GM03348 (cell line): Measurements from ENCODE around the gene PNP.
"Not testable (repeated sequence)": the region's sequence is repeated elsewhere in the genome, so short reads cannot be mapped to it uniquely, and the experiment has no call there.

ENCODE experiments used
- DNase-seq: peaks from one replicate; pipeline ENCODE4 v3.0.0; 2012; ENCODE audit warnings: low spot score

The PNP gene

GRCh38 chr14:20469242-20469889, at the start of gene PNP:
PNP (plus strand) TSS chr14:20469406; CDS start chr14:20469525, 119 bp downstream.
- DNase-seq, result peak; percentile 96

GRCh38 chr14:20419419-20419818, 49.8 kb upstream of the PNP start:
- DNase-seq, result no peak

DNA sequence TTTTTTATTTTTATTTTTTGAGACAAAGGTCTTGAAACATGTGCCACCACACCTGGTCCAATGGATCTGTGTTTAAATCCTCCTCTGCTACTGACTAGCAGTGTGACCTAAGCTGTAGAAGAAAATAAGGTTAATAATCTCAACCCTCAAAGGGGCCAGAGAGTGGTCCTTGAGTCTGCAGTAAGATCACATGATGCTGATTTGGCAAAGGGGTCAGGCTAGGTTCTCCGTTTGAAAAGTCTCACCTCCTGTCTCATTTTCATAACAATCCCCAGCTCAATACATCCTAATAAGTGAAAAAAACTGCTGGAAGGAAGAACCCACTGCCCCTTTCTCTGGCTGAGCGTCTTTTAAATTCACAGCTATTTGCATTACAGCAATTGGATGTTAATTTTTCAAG, 47.9 kb upstream of the PNP start:
- DNase-seq, result no peak

GRCh38 chr14:20422886-20423285, 46.3 kb upstream of the PNP start:
- DNase-seq, result no peak

GRCh38 chr14:20424851-20425250, 44.4 kb upstream of the PNP start:
- DNase-seq, result no peak

DNA sequence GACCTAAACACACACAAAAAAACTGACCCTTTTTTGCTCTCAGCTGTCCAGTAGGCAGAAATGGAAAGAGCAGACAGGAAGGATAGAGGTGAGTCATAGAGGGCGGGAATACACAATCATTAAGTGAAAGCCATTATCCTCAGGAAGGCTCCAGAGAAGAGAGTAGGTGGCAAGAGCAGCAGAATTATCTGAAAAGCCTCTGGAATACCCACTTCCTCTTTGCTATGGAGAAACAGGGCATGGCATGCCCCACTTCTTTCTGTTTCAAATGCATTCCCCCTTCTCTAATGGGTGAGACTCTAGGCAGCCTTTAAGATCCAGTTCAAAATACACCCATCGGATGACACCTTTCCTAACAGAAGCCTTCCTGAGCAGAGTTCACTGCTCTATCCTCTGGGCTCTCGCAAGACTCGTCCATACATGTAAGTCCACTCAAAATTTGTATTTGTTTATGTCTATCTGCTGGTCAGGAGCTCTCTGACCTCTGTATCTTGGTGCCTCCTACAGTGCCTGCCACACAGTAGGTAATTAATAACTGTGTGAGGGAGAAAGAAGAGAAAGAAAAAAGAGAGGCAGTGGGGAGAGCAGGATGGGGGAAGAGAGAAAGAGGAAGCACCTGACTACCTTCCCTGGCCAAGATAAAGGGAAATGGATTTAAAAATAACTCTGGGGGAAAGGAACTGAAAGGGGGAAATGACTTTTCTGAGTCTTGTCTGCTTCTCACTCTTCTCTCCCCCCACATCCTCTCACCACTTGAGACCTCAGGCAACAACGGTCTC, 41.8 kb upstream of the PNP start:
- peak; percentile 66 for DNase-seq

DNA sequence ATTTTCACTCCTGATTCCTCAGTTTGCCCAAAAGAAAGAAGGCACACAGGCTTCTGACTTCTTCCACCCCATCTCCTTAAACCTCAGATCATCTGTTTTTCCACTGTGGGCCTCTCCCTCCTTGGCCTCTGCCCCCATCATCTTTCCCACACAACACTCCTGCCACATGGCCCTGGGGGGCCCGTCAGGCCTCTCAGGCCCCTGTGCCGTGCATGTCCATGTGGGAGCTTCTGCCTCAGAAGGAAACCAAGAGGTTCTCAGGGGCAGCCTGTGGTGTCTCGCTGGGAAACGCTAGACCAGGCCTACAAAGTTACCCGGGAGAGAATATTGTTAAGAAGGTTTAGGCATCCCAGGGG, 41.2 kb upstream of the PNP start:
- DNase-seq, result no peak

DNA sequence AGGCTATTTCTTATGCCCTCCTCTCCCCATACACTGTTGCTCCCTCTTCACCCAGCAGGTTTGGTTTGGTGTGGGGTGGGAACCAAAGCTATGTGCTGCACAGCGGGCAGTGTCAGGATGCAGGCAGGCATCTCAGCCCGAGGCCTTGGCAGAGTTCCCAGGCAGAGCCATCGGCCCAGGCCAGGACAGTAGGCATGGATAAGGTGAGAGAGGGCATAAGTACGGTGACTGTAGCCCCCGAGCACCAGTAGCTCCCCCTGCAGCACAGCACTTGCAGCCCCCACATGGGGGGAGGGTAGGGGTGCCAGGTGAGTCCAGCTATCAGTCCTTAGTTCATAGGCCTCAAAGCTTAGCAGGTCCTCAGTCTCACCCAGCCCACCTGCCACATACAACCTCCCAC, 40.4 kb upstream of the PNP start:
- DNase-seq, result no peak

DNA sequence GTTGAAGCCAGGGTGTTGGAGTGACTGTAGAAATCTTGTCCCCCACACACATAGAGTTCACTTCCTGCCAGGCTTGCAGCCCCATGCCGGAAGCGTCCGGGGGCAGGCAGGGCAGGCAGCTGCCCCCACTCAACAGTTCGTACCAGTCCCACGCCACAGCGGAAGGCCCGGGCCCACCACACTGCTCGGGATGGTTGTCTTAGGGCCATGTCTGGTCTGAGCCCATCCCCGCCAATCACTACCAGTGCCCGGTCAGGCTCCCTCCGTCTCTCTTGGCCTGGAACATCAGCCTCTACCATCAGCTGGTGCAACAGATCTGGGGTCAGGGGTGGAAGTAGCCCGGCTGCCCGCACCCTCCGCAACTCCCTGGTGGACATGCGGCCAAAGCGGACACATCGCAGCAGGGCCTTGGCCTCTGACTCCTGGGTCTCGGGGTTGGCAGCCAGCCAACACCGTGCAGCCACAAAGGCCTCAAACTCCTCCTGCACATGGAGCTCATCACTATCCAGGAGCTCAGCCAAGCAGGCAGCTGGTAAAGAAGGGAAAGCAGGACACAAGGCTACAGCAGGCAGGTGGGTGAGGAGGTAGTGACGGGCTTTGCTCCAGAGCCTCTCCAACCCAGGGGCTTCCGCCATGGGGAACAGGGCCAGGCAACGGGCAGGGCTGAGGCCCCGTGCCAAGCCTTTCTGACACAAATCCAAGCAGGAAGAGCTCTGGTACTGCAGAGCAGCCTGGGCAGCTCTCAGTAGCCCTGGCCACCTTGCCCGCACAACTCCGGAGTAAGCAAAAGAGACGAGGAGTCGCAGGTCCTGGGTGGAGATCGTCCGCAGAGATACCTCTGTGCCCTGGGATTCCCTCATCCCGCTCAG, 39.2 kb upstream of the PNP start:
- no peak for DNase-seq

DNA sequence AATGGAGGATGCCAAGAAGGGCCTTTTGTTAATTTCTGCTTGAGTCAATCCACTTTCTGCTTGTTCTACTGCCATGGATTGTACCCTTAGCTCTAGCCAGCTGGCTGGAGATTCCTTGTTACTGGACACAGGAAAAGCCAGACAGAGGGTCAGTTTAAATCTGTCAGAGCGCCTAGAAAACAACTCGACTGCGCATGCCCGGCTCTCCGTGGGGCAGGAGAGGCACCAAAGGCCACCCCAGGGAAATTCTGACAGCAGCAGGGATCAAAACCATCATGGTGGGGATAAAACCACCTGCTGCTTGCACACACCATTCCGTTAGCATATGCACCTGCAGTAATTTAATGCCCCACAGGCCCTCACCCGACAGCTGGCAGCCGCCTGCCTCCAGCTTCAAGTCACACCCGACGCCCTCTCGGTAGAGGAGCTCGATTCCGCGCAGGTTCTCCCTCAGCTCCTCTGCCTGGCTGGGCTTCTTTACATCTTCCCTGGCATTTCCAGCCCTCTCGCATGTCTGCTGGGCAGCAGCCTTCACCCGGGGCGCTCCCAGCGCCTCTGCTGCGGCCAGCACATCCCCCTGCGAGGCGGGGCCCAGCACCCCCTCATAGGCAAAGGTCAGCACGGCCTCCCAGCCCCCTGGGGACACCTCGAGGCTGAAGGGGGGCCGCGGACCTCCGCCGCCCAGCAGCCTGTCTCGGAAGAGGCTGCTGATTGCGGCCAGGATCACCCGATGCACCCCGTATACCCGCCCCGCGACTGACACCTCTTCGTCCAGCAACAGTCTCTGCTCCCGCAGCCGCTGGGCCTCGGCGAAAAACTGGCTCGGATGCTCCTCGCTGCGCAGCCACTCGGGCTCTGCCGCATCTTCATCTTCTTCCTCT, 34.3 kb upstream of the PNP start:
- peak; percentile 45 for DNase-seq

- no peak for DNase-seq
These were observed 33.4 kb upstream of the PNP start, which contains the start of gene KLHL33 for GRCh38 chr14:20435582-20436362. KLHL33 (minus strand) TSS chr14:20436166; CDS start chr14:20435811, 355 bp downstream.

DNA sequence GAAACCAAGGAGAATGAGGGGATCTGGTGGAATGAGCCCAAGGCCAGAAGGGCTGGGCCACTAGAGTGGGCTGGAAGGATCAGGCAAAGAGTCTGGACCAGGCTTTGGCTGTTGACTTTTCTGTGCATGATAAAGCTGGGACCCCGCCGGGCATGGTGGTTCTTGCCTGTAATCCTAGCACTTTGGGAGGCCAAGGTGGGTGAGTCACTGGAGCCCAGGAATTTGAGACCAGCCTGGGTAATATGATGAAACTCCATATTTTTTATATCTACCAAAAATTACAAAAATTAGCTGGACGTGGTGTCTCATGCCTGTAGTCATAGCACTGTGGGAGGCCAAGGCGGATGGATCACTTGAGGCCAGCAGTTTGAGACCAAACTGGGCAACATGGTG, 32.8 kb upstream of the PNP start:
- DNase-seq, result peak; percentile 47

DNA sequence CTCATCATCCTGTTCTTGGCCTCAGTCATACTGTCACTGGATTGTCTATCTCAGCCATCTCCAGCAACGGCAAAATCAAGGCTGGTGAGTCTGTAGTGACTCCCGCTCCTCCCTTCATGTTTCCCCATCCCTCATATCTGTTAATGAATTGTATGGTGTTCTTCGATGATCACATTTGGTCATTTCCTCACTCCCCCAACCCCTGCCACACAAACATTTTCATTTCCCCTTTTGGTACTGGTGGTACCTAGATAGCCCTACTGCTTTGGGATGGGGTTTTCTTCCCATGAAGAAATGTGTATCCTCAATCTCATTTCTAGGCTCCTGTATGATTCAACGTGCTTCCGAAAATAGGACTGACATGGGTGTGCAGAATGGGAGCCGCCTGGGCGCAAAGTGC, 30.5 kb upstream of the PNP start:
- no peak for DNase-seq

- no peak for DNase-seq
These were observed 28.7 kb upstream of the PNP start for GRCh38 chr14:20440465-20440864.

GRCh38 chr14:20440882-20441281, 28.3 kb upstream of the PNP start:
- DNase-seq, result no peak

GRCh38 chr14:20441461-20441860, 27.7 kb upstream of the PNP start:
- DNase-seq, result no peak

GRCh38 chr14:20443650-20444049, 25.6 kb upstream of the PNP start:
- DNase-seq, result not testable (repeated sequence)

DNA sequence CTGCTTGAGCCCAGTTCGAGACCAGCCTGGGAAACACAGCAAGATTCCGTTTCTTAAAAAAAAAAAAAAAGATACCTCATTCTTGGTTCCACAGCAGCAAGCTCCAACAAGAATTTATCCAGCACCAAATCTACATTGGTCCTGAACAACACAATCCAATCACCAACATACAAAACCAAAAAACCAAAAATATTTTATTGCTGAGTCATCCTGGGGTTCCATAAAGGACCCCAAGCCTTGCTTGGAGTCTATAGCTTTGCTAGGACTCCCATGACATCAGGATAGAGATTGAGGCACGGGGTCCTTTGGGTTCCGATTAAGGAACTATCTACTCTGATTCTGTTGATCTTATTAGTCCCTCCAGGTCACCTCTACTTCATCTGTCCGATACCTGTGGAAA, 22.3 kb upstream of the PNP start:
- DNase-seq, result no peak

- DNase-seq, result not testable (repeated sequence)
These were observed 16.4 kb upstream of the PNP start for GRCh38 chr14:20452831-20453230.

DNA sequence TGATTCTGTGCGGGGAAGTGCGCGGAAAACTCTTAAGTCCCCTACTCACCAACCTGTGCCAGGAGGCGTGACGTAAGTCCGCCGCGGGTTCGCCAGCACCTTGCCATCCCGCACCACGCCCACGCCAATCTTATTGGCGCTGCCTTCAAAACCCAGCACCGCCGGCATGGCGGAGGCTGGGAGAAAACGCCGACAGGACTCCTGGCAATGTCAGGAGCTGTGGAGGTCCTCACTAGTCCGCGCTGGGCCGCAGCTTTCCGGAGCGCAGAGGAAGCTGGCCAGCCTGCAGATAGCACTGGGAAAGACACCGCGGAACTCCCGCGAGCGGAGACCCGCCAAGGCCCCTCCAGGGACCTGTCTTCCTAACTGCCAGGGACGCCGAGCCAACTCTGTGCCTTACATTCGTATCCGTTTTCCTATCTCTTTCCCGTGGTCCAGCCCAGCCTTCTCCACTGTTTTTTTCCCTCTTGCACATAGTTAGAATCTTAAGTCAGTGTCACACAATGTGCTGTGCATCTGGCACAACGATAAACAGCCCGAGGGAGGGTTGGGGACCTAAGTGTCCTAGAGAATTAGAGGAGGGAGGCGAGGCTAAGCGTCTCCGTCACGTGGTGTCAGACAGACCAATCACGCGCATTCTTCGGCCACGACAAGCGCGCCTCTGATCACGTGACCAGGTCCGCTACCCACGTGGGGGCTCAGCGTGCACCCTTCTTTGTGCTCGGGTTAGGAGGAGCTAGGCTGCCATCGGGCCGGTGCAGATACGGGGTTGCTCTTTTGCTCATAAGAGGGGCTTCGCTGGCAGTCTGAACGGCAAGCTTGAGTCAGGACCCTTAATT, 14.5 kb upstream of the PNP start, which contains the start of the genes APEX1 and OSGEP:
Gene APEX1 (plus strand): TSS at position 711 of the 839 bp plus-strand sequence. CDS start 420 bp downstream, outside the sequence.
Gene OSGEP (minus strand): TSS at position 297 of the 839 bp plus-strand sequence. CDS start 129 bp downstream, at position 168.
- peak; percentile 98 for DNase-seq
